Measurements from ENCODE around the gene SHANK3. TPM values are rescaled to one million over a fixed set of nuclear protein-coding genes. Genes with fewer than 3 reads are reported as not detected.

SHANK3 gene
- total RNA-seq, 1 donor from 2014 or later, result 95.7 TPM

- DNase-seq (ENCODE audit: low spot score), result no peak
Observed at GRCh38 chr22:50698546-50698945, 25.9 kb downstream of the SHANK3 start.

DNA sequence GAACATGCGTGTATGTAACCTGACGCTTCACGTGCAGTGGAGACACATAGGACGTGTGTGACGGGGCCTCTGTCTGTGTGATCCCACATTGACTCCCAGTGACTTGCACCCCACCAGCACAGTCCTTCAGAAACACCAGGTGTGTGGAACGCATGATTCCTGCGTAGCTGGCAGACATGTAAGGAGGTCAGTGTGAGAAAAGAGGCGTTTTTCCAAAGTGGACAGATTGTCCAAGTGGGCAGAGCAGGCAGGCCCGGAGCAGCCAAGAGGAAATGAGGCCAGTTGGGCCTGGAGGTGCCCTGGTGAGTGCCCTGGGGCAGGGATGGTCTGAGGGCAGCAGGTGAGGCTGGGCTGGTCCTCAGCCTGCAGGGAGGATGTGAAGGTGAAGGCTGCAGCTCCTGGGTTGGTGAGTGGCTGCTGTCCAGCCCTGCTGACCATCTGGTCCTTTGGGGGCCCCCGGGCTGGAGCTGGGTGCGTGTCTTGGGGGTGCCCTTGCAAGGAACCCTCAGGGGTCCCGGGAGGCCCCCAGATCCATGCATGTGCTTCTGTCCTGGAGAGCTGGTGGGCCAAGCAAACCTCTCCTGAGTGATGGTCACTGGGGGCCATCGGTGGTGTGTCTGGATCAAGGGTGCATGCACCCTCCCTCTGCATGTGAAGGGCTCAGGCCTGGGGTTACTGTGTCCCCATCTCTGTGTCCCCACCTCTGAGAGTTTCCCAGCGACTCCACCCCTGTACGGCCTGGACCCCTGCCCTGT, 26.6 kb downstream of the SHANK3 start:
- no peak for DNase-seq (ENCODE audit: low spot score)

GRCh38 chr22:50699756-50700386, 27.2 kb downstream of the SHANK3 start:
- no peak for DNase-seq (ENCODE audit: low spot score)

GRCh38 chr22:50700387-50701075, 27.9 kb downstream of the SHANK3 start:
- no peak for DNase-seq (ENCODE audit: low spot score)

GRCh38 chr22:50701076-50701419, 28.4 kb downstream of the SHANK3 start:
- no peak for DNase-seq (ENCODE audit: low spot score)

DNA sequence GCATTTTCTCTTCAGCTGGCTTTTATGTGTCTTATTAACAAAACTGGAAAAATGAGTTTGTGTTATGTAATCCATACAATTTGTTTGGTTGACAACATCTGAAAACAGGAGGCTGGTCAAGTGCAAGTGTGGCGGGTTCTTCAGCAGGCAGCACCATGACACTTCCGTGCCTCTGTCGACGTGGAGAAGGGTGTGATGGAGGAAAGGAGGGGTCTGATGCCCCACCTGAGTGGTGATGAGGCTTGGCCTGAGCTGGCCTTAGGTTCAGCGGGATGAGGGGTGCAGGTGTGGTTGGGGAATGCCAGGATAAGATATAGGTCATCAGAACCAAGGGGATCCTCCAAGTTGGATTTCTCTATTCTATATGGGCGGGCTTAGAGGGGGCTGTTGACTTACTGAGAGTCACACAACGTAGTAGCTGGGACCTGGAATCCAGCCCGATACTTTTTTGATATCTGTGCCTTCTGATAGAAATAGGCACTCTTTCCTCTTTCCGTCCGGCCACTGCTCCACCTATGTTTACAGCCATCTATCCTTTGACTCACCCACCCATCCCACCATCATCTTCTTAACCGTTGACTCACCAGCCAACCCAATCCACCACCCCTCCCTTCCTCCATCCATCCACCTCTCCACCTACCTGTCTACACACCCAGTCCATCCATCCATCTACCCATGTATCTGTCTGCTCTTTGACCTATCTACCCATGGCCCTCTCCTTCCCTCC, 29.0 kb downstream of the SHANK3 start:
- no peak for DNase-seq (ENCODE audit: low spot score)

DNA sequence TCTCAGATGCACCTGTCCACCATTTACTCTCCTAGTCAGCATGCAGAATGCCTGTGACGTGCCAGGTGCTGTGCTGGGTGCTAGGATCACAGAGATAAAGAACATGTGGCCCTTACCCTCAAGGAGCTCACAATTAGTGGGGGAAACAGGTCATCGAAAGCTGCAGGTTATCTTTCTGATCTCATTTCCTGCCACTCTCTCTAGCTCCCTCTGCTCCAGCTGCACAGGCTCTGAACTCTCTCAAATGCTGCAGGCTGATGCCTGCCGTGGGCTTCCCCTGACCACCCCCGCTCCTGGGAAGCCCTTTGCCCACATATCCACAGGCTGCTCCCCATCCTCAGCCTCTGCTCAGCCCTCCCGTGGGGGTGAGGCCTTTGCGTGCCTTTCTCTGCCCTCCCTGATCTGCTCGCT, 29.6 kb downstream of the SHANK3 start:
- no peak for DNase-seq (ENCODE audit: low spot score)

DNA sequence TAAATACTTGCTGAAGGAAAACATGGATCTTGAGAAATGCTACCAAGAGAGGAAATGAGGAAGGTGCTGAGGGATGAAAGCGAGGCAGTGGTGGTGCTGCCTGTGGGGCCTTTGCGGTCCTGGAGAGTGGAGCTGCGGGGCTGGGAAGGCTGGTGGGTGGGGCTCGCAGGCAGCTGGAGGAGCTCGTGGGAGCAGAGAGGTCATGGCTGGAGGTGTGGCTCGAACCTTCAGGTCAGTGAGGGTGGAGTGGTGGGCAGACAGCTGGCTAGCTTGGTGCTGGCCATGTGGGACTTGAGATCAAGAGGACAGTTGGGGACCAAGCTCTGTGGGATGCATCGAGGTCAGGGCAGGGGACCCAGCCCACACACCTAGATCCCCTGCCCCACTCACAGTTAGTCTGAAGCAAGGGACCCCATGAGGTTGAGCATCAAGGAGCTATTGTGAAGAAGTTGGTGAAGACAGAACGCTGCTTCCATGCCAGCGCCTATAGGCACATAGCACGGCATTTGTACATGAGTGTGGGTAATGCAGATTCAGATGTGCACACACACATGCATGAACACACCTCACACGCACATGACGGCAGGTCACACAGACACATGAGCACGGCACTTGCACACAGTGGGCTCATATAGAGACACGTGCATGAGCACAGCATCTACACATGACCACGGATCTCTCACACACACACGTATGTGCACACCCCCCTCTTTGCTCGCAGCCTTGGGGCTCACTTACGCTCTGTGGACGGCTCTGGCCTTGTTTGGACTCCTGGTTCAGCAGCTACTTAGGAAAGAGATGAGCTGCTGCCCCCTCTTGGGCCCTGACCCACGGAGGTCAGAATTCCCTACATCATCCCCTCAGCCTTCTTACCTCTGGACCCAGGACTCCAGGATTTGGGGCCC, 30.4 kb downstream of the SHANK3 start:
- no peak for DNase-seq (ENCODE audit: low spot score)

DNA sequence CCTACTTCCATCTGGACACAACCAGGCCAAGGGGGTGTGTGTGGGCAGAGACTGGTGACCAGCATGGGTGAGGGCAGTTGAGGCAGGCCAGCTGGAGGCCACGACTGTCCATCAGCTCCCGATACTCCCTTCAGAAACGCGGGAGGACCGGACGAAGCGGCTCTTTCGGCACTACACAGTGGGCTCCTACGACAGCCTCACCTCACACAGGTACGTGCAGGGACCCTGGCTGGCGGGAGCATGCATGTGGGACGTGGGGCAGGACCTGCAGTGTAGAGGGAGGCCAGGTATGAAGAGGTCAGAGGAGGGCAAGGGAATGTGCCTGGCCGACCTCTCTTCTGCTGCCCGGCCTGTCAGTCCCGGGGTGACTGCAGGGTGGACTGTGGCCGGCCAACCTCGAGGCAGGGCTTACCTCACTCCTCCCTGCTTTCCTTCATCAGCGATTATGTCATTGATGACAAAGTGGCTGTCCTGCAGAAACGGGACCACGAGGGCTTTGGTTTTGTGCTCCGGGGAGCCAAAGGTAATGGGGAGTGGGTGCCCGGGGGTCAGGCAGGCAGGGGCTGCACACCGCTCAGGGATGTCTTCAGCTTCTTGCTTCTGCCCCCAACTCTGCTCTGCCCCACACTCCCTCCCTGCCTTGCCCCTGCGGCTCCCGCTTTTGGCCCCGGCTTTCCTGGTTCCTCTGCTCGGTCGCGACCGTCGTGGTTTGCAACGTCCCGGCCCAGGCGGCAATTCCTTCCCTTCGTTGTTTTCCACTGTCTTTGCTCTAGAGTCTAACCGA, 31.3 kb downstream of the SHANK3 start:
- no peak for DNase-seq (ENCODE audit: low spot score)

DNA sequence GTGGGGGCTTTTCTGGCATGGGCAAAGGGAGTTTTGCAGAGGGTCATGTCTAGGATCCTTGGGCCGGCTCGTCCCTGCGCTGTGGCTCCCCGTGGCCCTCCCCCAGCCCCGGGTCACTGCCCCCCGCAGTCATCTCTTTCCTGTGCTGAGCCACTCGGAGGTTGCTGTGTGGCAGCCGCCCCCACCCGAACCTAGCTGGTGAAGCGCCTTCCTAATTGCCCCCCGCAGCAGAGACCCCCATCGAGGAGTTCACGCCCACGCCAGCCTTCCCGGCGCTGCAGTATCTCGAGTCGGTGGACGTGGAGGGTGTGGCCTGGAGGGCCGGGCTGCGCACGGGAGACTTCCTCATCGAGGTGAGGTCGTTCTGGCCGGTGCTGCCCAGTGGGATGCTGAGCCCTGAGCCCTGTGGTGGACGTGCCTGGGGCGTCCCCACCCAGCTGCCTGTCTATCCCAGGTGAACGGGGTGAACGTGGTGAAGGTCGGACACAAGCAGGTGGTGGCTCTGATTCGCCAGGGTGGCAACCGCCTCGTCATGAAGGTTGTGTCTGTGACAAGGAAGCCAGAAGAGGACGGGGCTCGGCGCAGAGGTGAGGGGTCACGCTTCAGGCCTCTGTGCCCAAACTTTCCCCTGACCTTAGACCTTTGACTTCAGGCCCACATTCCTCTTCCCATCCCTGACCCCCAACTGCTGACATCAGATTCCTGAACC, 32.0 kb downstream of the SHANK3 start:
- no peak for DNase-seq (ENCODE audit: low spot score)

DNA sequence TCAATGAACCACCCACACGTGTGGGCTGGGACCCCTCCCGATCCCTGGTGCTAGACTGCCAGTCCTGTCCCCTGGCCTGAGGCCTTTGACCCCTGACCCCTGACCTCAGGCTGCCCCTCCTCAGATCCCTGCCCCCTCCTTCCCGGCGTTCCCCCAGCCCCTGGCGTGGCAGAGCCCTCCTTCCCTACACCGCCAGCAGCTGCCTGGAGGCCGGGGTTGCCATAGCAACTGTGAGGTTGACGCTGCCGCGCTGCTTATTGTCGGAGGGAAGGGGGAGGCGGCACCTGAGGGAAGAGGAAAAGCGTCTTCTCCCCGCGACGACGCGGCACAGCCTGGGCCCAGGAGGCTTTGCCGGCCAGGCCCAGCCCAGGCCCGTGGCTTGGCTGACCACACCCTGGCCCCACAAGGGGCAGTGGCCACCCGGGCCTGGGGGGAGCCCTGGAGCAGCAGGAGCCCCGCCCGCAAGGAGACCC, 32.6 kb downstream of the SHANK3 start:
- no peak for DNase-seq (ENCODE audit: low spot score)

GRCh38 chr22:50705851-50706351, 33.3 kb downstream of the SHANK3 start:
- no peak for DNase-seq (ENCODE audit: low spot score)

GRCh38 chr22:50706481-50707125, 34.0 kb downstream of the SHANK3 start:
- no peak for DNase-seq (ENCODE audit: low spot score)

DNA sequence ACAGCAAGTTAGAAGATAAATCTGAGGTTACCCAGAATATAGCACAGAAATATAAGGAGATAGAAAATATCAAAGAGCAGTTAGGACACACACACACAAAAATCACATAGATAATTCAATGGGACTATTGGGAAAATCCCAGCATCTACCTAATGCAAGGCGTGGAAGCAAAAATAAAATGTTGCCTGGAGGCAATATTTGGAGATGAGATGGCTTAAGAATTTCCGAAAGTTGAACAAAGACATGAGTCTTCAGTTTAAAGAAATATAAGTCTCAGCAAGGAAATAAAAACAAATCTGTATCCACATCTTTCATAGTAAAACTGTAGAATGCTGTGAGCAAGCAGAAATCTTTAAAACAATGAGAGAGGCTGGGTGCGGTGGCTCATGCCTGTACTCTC, 35.9 kb downstream of the SHANK3 start:
- DNase-seq (ENCODE audit: low spot score), result no peak

DNA sequence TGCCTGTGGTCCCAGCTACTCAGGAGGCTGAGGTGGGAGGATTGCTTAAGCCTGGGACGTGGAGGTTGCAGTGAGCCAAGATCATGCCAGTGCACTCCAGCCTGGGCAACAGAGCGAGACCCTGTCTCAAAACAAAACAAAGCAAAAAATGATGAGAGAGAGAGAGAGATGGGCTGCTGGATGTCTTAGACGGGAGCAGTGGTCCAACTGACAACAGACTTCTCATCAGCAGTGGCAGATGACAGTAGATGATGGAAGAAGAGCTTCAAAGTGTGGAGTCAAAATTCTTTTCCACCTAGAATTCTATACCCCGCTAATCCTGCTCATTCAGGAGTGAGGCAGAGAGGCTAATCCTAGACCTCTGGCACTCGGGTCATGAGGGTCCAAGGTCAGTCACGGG, 36.4 kb downstream of the SHANK3 start:
- no peak for DNase-seq (ENCODE audit: low spot score)

DNA sequence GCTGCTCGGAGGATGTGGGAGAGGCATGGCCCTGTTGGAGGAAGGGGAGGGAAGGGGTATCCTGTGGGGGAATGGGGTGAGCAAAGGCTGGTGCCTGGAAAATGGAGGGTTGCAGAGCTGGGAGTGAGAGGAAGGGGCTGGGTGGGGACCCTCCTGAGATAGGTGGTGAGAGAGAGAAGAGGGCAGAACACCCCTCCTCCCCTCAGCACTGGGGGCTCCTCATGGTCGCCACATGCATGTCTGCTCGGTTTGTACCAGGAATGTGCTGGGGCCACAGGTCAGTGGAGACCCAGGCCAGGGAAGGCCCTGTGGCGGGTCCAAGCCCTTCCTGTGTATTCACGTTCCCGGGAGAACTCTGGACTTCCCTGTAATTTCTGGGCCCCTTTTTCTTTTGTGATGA, 37.6 kb downstream of the SHANK3 start:
- no peak for DNase-seq (ENCODE audit: low spot score)

DNA sequence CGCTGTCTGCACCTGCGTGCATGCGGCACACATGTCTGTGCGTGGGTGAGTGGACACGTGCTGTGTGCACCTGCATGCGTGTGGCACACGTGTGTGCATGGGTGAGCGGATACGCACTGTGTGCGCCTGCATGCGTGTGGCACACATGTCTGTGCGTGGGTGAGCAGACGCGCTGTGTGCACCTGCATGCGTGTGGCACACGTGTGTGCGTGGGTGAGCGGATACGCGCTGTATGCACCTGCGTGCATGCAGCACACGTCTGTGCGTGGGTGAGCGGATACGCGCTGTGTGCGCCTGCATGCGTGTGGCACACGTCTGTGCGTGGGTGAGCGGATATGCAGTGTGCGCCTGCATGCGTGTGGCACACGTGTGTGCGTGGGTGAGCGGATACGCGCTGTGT, 38.3 kb downstream of the SHANK3 start:
- no peak for DNase-seq (ENCODE audit: low spot score)

All from mesenteric fat pad (tissue), 1 donor.